HEK293 (cell line): ENCODE measurements around the gene OTUB1.
A peak's percentile ranks its signal among the peaks of the same experiment; 100 is the strongest.

Experiments used
- BCL6B ChIP-seq: fragments of 450-650 bp; formaldehyde crosslinking; IDR thresholded peaks from 2 replicates; pipeline ENCODE4 v1.5.1; 2017; ENCODE audit warnings: missing biosample characterization, missing genetic modification characterization
- CTCF ChIP-seq: fragments of 450-650 bp; formaldehyde crosslinking; IDR thresholded peaks from 2 replicates; pipeline ENCODE4 v1.5.1; 2016; ENCODE audit warnings: missing biosample characterization, missing genetic modification characterization
- GLI4 ChIP-seq: fragments of 450-650 bp; formaldehyde crosslinking; IDR thresholded peaks from 2 replicates; pipeline ENCODE4 v1.5.1; 2016; ENCODE audit warnings: missing biosample characterization, missing genetic modification characterization
- HOXD13 ChIP-seq: sonication (generic); formaldehyde crosslinking; IDR thresholded peaks from 2 replicates; pipeline ENCODE4 v1.8.0; 2022; ENCODE audit warnings: missing genetic modification reagents, borderline replicate concordance
- RBAK ChIP-seq: fragments of 450-650 bp; formaldehyde crosslinking; IDR thresholded peaks from 2 replicates; pipeline ENCODE4 v1.5.1; 2016; ENCODE audit warnings: missing biosample characterization, missing genetic modification characterization
- REST ChIP-seq: fragments of 450-650 bp; formaldehyde crosslinking; IDR thresholded peaks from 2 replicates; pipeline ENCODE4 v1.5.1; 2016; ENCODE audit warnings: missing biosample characterization, missing genetic modification characterization
- SCRT2 ChIP-seq: fragments of 450-650 bp; formaldehyde crosslinking; IDR thresholded peaks from 2 replicates; pipeline ENCODE4 v1.5.1; 2016; ENCODE audit warnings: missing biosample characterization, missing genetic modification characterization
- TCF7L2 ChIP-seq: IDR thresholded peaks from 2 replicates; pipeline ENCODE4 v1.6.1; 2011; ENCODE audit warnings: low read depth, mild to moderate bottlenecking, inconsistent platforms, low read length, moderate library complexity, borderline replicate concordance
- ZBTB1 ChIP-seq: fragments of 450-650 bp; formaldehyde crosslinking; IDR thresholded peaks from 2 replicates; pipeline ENCODE4 v1.5.1; 2016; ENCODE audit warnings: missing biosample characterization, missing genetic modification characterization
- ZBTB20 ChIP-seq: fragments of 450-650 bp; formaldehyde crosslinking; IDR thresholded peaks from 2 replicates; pipeline ENCODE4 v1.5.1; 2016; ENCODE audit warnings: missing biosample characterization, missing genetic modification characterization
- ZBTB48 ChIP-seq: fragments of 450-650 bp; formaldehyde crosslinking; IDR thresholded peaks from 2 replicates; pipeline ENCODE4 v1.5.1; 2016; ENCODE audit warnings: missing biosample characterization, missing genetic modification characterization
- ZNF121 ChIP-seq: fragments of 450-650 bp; formaldehyde crosslinking; IDR thresholded peaks from 2 replicates; pipeline ENCODE4 v1.5.1; 2016; ENCODE audit warnings: missing biosample characterization, missing genetic modification characterization
- ZNF155 ChIP-seq: fragments of 450-650 bp; formaldehyde crosslinking; IDR thresholded peaks from 2 replicates; pipeline ENCODE4 v1.5.1; 2016; ENCODE audit warnings: missing biosample characterization, missing genetic modification characterization
- ZNF175 ChIP-seq: fragments of 450-650 bp; formaldehyde crosslinking; IDR thresholded peaks from 2 replicates; pipeline ENCODE4 v1.5.1; 2016; ENCODE audit warnings: missing biosample characterization, missing genetic modification characterization
- ZNF223 ChIP-seq: fragments of 450-650 bp; formaldehyde crosslinking; IDR thresholded peaks from 2 replicates; pipeline ENCODE4 v1.5.1; 2016; ENCODE audit warnings: missing biosample characterization, missing genetic modification characterization
- ZNF280D ChIP-seq: fragments of 450-650 bp; formaldehyde crosslinking; IDR thresholded peaks from 2 replicates; pipeline ENCODE4 v1.5.1; 2016; ENCODE audit warnings: missing biosample characterization, missing genetic modification characterization
- ZNF48 ChIP-seq: fragments of 450-650 bp; formaldehyde crosslinking; IDR thresholded peaks from 2 replicates; pipeline ENCODE4 v1.5.1; 2016; ENCODE audit warnings: missing biosample characterization, missing genetic modification characterization
- ZNF510 ChIP-seq: fragments of 450-650 bp; formaldehyde crosslinking; IDR thresholded peaks from 2 replicates; pipeline ENCODE4 v1.5.1; 2018; ENCODE audit warnings: mild to moderate bottlenecking, missing genetic modification characterization, missing biosample characterization; ENCODE audit not compliant: insufficient replicate concordance
- ZNF677 ChIP-seq: fragments of 450-650 bp; IDR thresholded peaks from 2 replicates; pipeline ENCODE4 v1.5.0; 2018; ENCODE audit warnings: missing biosample characterization, mild to moderate bottlenecking, missing genetic modification characterization, moderate library complexity
- ZNF785 ChIP-seq: fragments of 450-650 bp; formaldehyde crosslinking; IDR thresholded peaks from 2 replicates; pipeline ENCODE4 v1.5.1; 2016; ENCODE audit warnings: missing biosample characterization, missing genetic modification characterization
- ZNF830 ChIP-seq: fragments of 450-650 bp; IDR thresholded peaks from 2 replicates; pipeline ENCODE4 v1.5.0; 2018; ENCODE audit warnings: missing biosample characterization, missing genetic modification characterization, low read depth, mild to moderate bottlenecking, moderate library complexity
- ZNF843 ChIP-seq: fragments of 450-650 bp; formaldehyde crosslinking; IDR thresholded peaks from 2 replicates; pipeline ENCODE4 v1.5.1; 2016; ENCODE audit warnings: missing biosample characterization, missing genetic modification characterization

Gene OTUB1

GRCh38 chr11:63938479-63939396 is 47.5 kb upstream of the OTUB1 start, which contains the start of gene NAA40 (continued):
- TF ChIP-seq HOXD13 (CRISPR knock-in tag) (no peak), ZNF223 (tag by site-specific recombination) (no peak), ZNF48 (tag by site-specific recombination) (no peak), ZNF155 (tag by site-specific recombination) (no peak), ZNF510 (tag by site-specific recombination) (no peak), RBAK (tag by site-specific recombination) (no peak), CTCF (tag by site-specific recombination) (peak; percentile 25; the same call in 1 of the 2 replicates), ZNF280D (tag by site-specific recombination) (no peak), ZNF843 (no peak), SCRT2 (tag by site-specific recombination) (no peak), GLI4 (tag by site-specific recombination) (no peak), ZNF121 (no peak), BCL6B (tag by site-specific recombination) (no peak), ZNF175 (tag by site-specific recombination) (no peak), ZNF785 (tag by site-specific recombination) (no peak), REST (no peak), ZNF677 (no peak), ZNF830 (no peak), TCF7L2 (no peak), ZBTB1 (tag by site-specific recombination) (no peak), ZBTB20 (no peak; the same call in 1 of the 2 replicates), ZBTB48 (tag by site-specific recombination) (peak; percentile 46; the same call in 1 of the 2 replicates)
